ENCODE results near the gene KCNK1.
"Not testable (repeated sequence)": the region's sequence is repeated elsewhere in the genome, so short reads cannot be mapped to it uniquely, and the experiment has no call there.

GRCh38 chr1:233670363-233670762 is 56.5 kb downstream of the KCNK1 start:
- not testable (repeated sequence) for TF ChIP-seq YY1 (IDR thresholded peaks at IDR 0.05; ENCODE audit: insufficient read depth, insufficient read length); ZNF274 (IDR thresholded peaks at IDR 0.05; ENCODE audit: low read depth, low read length); SUZ12 (IDR thresholded peaks at IDR 0.05; ENCODE audit: extremely low read depth, insufficient read depth, insufficient read length)
